Measurements from ENCODE around the gene MUCL3.

DNA sequence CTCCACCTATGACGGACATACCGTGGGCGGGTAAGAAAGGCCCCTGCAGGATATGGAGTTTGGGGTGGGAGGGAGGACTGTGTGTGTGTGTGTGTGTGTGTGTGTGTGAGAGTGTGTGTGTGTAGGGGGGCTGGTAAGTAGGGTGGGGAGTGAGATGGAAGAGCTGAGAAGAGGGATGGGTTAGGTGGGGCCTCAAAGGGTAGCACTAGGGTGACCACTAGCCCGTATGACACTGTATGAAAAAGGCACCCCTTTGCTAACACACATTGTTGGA, 49.4 kb upstream of the MUCL3 start:
- TF ChIP-seq POLR2A (IDR thresholded peaks at IDR 0.05) (no peak), POLR2AphosphoS5 (IDR thresholded peaks at IDR 0.05) (no peak)
- TF ChIP-seq, protein P1, sequence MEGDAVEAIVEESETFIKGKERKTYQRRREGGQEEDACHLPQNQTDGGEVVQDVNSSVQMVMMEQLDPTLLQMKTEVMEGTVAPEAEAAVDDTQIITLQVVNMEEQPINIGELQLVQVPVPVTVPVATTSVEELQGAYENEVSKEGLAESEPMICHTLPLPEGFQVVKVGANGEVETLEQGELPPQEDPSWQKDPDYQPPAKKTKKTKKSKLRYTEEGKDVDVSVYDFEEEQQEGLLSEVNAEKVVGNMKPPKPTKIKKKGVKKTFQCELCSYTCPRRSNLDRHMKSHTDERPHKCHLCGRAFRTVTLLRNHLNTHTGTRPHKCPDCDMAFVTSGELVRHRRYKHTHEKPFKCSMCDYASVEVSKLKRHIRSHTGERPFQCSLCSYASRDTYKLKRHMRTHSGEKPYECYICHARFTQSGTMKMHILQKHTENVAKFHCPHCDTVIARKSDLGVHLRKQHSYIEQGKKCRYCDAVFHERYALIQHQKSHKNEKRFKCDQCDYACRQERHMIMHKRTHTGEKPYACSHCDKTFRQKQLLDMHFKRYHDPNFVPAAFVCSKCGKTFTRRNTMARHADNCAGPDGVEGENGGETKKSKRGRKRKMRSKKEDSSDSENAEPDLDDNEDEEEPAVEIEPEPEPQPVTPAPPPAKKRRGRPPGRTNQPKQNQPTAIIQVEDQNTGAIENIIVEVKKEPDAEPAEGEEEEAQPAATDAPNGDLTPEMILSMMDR (IDR thresholded peaks at IDR 0.05) = no peak

All from breast epithelium (tissue), 3 donors.